ENCODE results near the gene DNAJC5. TPM values are rescaled to one million over a fixed set of nuclear protein-coding genes. Genes with fewer than 3 reads are reported as not detected.

DNAJC5 gene
- total and polyA plus RNA-seq, 2 donors (not counting 3 experiments of a cell fraction or from before 2014, with no cell fraction given), result 44.7 to 60.3 TPM

DNA sequence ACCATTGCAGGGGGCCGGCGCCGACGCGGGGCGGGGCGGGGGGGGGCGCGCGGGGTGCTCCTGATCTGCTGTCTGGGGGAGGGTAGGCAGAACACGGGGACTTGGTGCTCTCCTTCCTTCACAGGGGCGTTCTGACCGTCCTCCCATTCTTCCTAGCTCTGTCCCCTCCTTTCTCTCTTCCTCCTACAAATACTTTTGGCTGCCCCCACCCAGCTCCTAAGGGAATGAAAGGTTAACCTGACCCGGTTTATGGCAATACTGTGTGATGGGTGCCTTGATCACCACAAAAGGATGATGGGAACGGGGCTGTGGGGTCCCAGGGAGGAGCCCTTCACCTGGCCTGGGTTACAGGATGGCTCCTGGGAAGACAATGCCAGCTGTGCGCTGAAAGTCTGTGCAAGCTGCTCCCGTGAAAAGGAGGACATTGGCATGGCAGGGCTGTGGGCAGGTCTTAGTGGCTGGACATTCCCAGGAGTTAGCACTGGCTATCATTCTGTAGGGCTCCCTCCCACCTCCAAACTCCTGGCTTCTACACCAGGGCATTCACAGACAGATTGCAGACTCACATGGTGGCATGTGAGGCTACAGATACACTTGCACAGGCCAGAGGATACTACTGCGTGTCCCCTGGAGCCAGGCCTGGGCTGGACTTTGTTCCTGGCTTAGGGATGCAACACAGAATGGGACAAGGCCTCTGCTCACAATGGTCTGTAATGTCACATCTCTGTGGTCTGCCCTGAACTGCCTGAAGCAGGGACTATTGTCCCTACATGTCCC lies 31.7 kb upstream of the DNAJC5 start:
- peak overlapping the region; percentile 12 for H3K9ac ChIP-seq (replicated peaks; ENCODE audit: extremely low read depth, insufficient read depth, low read length)
- ChIA-PET CTCF (interaction anchor here (0.6 to 3.9 kb wide), 16 partner anchors 8 to 325 kb away, joined by 3 to 24 read pairs (median 6); partner anchors contain the start of genes ARFRP1, PTK6 and ZGPAT), POLR2A (no interaction called here)
- H3K4me1 ChIP-seq (ENCODE audit: control insufficient read depth, extremely low read depth, insufficient read depth, low read length), result peaks cover 18% of the 10 kb centered on the region
- peaks cover 26% of the 10 kb centered on the region for H3K79me2 ChIP-seq (ENCODE audit: control insufficient read depth, insufficient read depth, low read length)
- H3K9me3 ChIP-seq (replicated peaks; ENCODE audit: control insufficient read depth, insufficient read depth, low read length), result no peaks in the 10 kb centered on the region
- H3K9me1 ChIP-seq (replicated peaks; ENCODE audit: control insufficient read depth, extremely low read depth, insufficient read depth, low read length), result no peaks in the 10 kb centered on the region
- H3K27me3 ChIP-seq (ENCODE audit: control insufficient read depth in 2 of 2, insufficient read depth in 2 of 2, low read length in 2 of 2), result no peaks in the 10 kb centered on the region
- FAIRE-seq, result no peak
- intact Hi-C loops (cut with micrococcal nuclease) (loop anchor here (5.0 kb wide), 1 partner anchor 36 kb away; no protein-coding TSS in a partner anchor), dilution Hi-C loops (cut with MboI; ENCODE audit: extremely low pct_ligation_motif_present, low sequenced_read_pairs) (no loop called here)
- H4K20me1 ChIP-seq (replicated peaks; ENCODE audit: control insufficient read depth, extremely low read depth, insufficient read depth, low read length), result no peaks in the 10 kb centered on the region
- peak overlapping the region; percentile 56 for H3K4me2 ChIP-seq (ENCODE audit: insufficient read depth, low read length)
- no TSS peak for BruUV-seq (replicated peaks)
- no peak overlapping the region for H3K4me3 ChIP-seq (replicated peaks in 1 of 3; ENCODE audit: insufficient read depth in 1 of 3, low read depth in 1 of 3, low read length in 3 of 3)
- H3K36me3 ChIP-seq (ENCODE audit: control insufficient read depth in 2 of 2, extremely low read depth in 1 of 2, insufficient read depth in 2 of 2, low read length in 2 of 2), result peaks cover 0 to 4% of the 10 kb centered on the region in 2 experiments
- no peak overlapping the region for H2AFZ ChIP-seq (ENCODE audit: low read depth, low read length)
- TF ChIP-seq POLR2AphosphoS5 (IDR thresholded peaks at IDR 0.05; ENCODE audit: insufficient read depth, low read depth, low read length) (no peak), FOS (IDR thresholded peaks at IDR 0.05; ENCODE audit: borderline replicate concordance, insufficient read depth, low read length) (no peak), EZH2 (IDR thresholded peaks at IDR 0.05; ENCODE audit: borderline replicate concordance, low read depth, low read length, severe bottlenecking) (no peak), MYC (IDR thresholded peaks at IDR 0.05; ENCODE audit: low read depth, low read length) (no peak), GATA2 (IDR thresholded peaks at IDR 0.05; ENCODE audit: insufficient read depth, insufficient read length, low read depth, low read length) (no peak), JUN (IDR thresholded peaks at IDR 0.05; ENCODE audit: borderline replicate concordance, insufficient read depth, insufficient read length, low read depth) (no peak), POLR2A (IDR thresholded peaks at IDR 0.05; ENCODE audit: low read depth, low read length) (no peak)
- TF ChIP-seq, protein P1, sequence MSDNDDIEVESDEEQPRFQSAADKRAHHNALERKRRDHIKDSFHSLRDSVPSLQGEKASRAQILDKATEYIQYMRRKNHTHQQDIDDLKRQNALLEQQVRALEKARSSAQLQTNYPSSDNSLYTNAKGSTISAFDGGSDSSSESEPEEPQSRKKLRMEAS (IDR thresholded peaks at IDR 0.05; ENCODE audit: insufficient read depth, insufficient read length), result no peak
- TF ChIP-seq, protein P2, sequence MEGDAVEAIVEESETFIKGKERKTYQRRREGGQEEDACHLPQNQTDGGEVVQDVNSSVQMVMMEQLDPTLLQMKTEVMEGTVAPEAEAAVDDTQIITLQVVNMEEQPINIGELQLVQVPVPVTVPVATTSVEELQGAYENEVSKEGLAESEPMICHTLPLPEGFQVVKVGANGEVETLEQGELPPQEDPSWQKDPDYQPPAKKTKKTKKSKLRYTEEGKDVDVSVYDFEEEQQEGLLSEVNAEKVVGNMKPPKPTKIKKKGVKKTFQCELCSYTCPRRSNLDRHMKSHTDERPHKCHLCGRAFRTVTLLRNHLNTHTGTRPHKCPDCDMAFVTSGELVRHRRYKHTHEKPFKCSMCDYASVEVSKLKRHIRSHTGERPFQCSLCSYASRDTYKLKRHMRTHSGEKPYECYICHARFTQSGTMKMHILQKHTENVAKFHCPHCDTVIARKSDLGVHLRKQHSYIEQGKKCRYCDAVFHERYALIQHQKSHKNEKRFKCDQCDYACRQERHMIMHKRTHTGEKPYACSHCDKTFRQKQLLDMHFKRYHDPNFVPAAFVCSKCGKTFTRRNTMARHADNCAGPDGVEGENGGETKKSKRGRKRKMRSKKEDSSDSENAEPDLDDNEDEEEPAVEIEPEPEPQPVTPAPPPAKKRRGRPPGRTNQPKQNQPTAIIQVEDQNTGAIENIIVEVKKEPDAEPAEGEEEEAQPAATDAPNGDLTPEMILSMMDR (IDR thresholded peaks at IDR 0.05; ENCODE audit: extremely low read depth in 1 of 2, insufficient read depth in 1 of 2, low read depth in 1 of 2, low read length in 2 of 2), result no peak
- H3K27ac ChIP-seq (ENCODE audit: insufficient read depth, low read depth, low read length), result no peak overlapping the region
- DNase-seq (ENCODE audit: low read depth, low spot score), result no peak
